Measurements from ENCODE around the gene KCNN3.

The KCNN3 gene

GRCh38 chr1:154666051-154666790 lies 203.9 kb downstream of the KCNN3 start:
- TF ChIP-seq CTCF (IDR thresholded peaks at IDR 0.05; ENCODE audit: insufficient read depth, low read depth, low read length, missing control alignments), result no peak
- no peak overlapping the region for H3K4me3 ChIP-seq (ENCODE audit: low read depth, low read length)
- no peak for DNase-seq (ENCODE audit: low read depth)

- no peak for DNase-seq (ENCODE audit: low read depth)
- H3K4me3 ChIP-seq (ENCODE audit: low read depth, low read length), result no peak overlapping the region
- TF ChIP-seq CTCF (IDR thresholded peaks at IDR 0.05; ENCODE audit: insufficient read depth, low read depth, low read length, missing control alignments), result no peak
Measured at GRCh38 chr1:154664331-154665002, 205.6 kb downstream of the KCNN3 start.

GRCh38 chr1:154663471-154664060 lies 206.5 kb downstream of the KCNN3 start:
- no peak overlapping the region for H3K4me3 ChIP-seq (ENCODE audit: low read depth, low read length)
- no peak for DNase-seq (ENCODE audit: low read depth)
- TF ChIP-seq CTCF (IDR thresholded peaks at IDR 0.05; ENCODE audit: insufficient read depth, low read depth, low read length, missing control alignments), result no peak

- TF ChIP-seq CTCF (IDR thresholded peaks at IDR 0.05; ENCODE audit: insufficient read depth, low read depth, low read length, missing control alignments), result no peak
- no peak overlapping the region for H3K4me3 ChIP-seq (ENCODE audit: low read depth, low read length)
- DNase-seq (ENCODE audit: low read depth), result peak; percentile 16
Measured at GRCh38 chr1:154661110-154661509, 209.0 kb downstream of the KCNN3 start.

GRCh38 chr1:154659823-154660592 lies 210.1 kb downstream of the KCNN3 start:
- no peak overlapping the region for H3K4me3 ChIP-seq (ENCODE audit: low read depth, low read length)
- no peak for TF ChIP-seq CTCF (IDR thresholded peaks at IDR 0.05; ENCODE audit: insufficient read depth, low read depth, low read length, missing control alignments)
- DNase-seq (ENCODE audit: low read depth), result no peak

- no peak overlapping the region for H3K4me3 ChIP-seq (ENCODE audit: low read depth, low read length)
- no peak for DNase-seq (ENCODE audit: low read depth)
- no peak for TF ChIP-seq CTCF (IDR thresholded peaks at IDR 0.05; ENCODE audit: insufficient read depth, low read depth, low read length, missing control alignments)
Measured at GRCh38 chr1:154657556-154657955, 212.5 kb downstream of the KCNN3 start.
